D721Med (cell line): ENCODE data around the gene SH3BP2.

Experiments
- DNase-seq: peaks from one replicate; pipeline ENCODE4 v3.0.0; 2011; ENCODE audit warnings: low spot score; ENCODE audit not compliant: insufficient read length
- FAIRE-seq: peaks from 2 replicates; lab custom pipeline; 2011; peaks lifted over from hg19 to GRCh38; lab: Jason Lieb, UNC
- TF ChIP-seq, protein P1 (sequence below): IDR thresholded peaks from 2 replicates; pipeline ENCODE4 v1.5.1; 2012; ENCODE audit warnings: mild to moderate bottlenecking, control low read depth; ENCODE audit not compliant: insufficient read depth; ENCODE audit errors: missing control alignments

SH3BP2 gene

DNA sequence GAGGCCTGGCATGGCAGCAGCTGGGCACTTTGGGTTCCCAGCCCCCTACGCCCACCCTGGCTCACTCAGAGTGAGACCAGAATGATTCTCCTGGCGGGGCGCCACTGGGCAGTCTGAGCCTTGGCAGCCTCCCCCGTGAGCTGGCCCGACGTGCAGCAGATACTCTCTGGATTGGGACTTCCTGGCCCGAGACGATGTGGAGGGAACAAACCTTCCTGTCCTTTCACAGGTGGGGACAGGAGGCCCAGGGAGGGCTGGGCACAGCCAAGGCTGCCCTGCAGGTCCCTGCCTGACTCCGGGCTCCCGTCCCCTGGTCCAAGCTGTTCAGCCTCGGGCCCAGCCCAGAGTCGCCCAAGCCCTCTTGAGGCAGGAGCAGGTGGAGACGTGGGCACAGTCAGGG is 32.9 kb downstream of the SH3BP2 start:
- DNase-seq, result no peak
- FAIRE-seq, result no peak

GRCh38 chr4:2827071-2827873 is 34.4 kb downstream of the SH3BP2 start:
- DNase-seq (no peak), FAIRE-seq (no peak)
- TF ChIP-seq, protein P1, sequence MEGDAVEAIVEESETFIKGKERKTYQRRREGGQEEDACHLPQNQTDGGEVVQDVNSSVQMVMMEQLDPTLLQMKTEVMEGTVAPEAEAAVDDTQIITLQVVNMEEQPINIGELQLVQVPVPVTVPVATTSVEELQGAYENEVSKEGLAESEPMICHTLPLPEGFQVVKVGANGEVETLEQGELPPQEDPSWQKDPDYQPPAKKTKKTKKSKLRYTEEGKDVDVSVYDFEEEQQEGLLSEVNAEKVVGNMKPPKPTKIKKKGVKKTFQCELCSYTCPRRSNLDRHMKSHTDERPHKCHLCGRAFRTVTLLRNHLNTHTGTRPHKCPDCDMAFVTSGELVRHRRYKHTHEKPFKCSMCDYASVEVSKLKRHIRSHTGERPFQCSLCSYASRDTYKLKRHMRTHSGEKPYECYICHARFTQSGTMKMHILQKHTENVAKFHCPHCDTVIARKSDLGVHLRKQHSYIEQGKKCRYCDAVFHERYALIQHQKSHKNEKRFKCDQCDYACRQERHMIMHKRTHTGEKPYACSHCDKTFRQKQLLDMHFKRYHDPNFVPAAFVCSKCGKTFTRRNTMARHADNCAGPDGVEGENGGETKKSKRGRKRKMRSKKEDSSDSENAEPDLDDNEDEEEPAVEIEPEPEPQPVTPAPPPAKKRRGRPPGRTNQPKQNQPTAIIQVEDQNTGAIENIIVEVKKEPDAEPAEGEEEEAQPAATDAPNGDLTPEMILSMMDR, result no peak

More for the DNA sequence above, 32.9 kb downstream of the SH3BP2 start:
- TF ChIP-seq, protein P1, result no peak

DNA sequence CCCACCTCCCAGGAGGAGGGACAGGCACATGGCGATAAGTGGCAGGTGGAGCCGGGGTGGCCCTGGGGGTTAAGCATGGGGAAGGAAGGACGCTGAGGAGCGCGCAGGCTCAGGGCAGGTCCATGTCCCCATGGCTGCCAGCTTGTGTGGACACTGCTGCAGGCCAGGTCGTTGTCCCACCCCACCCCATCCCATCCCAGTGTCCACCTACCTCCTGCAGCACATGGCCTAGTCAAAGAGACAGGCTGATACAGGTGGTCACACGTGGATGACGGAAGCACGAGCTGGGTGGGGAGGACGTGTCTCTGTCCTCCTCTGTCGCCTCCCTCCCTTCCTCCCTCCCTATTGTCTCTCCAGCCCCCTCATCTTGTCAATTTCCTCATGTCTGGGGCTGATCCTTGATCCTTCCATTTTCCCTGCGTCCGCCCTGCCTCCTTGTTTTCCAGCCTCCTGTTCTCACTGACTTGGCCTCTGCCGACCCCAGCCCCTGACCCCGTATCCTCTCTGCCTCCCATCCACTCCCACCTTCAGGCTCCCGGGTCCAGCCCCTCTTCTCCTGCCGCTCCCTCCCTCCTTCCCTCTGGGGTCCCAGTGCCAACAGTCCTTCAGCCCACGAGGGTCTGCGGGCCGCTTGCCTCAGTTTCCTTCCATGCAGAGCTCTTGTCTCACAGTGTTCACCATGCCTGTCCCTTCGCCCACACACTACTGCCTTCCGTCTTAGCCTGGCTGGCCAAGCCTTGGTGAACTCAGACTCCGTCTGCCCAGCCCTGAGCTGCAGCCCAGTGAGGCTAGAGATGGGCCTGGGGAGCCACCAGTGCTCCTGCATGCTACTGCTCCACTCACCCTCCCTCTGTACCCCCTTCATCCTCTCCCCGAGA is 35.2 kb downstream of the SH3BP2 start:
- no peak for FAIRE-seq
- TF ChIP-seq, protein P1, result no peak
- peak; percentile 13 for DNase-seq

- TF ChIP-seq, protein P1, result no peak
- FAIRE-seq (no peak), DNase-seq (no peak)
Observed at GRCh38 chr4:2828758-2829181, 35.9 kb downstream of the SH3BP2 start.

DNA sequence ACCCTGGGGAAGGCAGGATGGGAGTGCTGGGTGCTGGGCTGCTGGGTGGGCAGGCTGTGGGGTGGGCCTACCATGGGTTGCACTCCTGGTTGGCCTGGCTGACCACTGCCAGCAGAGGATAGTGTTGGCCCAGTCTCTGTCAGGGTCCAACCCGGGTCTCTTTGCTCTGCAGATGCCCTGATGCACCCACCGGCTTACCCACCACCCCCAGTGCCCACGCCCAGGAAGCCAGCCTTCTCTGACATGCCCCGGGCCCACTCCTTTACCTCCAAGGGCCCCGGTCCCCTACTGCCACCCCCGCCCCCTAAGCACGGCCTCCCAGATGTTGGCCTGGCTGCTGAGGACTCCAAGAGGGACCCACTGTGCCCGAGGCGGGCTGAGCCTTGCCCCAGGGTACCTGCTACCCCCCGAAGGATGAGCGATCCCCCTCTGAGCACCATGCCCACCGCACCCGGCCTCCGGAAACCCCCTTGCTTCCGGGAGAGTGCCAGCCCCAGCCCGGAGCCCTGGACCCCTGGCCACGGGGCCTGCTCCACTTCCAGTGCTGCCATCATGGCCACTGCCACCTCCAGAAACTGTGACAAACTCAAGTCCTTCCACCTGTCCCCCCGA is 36.5 kb downstream of the SH3BP2 start:
- DNase-seq, result no peak
- TF ChIP-seq, protein P1, result no peak
- no peak for FAIRE-seq

GRCh38 chr4:2829933-2830451 is 37.1 kb downstream of the SH3BP2 start:
- FAIRE-seq (no peak), DNase-seq (no peak)
- TF ChIP-seq, protein P1, result no peak
